B cell (primary cell): ENCODE measurements around the gene KLK14. TPM values are rescaled to one million over a fixed set of nuclear protein-coding genes. Genes with fewer than 3 reads are reported as not detected.

Experiments used
- ATAC-seq: fragments of 200-7000 bp; cut with Tn5 transposase; one replicate; pipeline ENCODE4 v1.10.0; 2021; ENCODE audit warnings: low read depth, mild to moderate bottlenecking, moderate number of reproducible peaks, moderate library complexity
- CTCF ChIA-PET: fragments of 350-600 bp; sonication (Branson Sonifier 250); formaldehyde crosslinking; loops from one replicate; lab custom pipeline; 2021; ENCODE audit warnings: antibody characterized with exemption, inconsistent platforms; lab: Charles Lee
- POLR2A ChIA-PET: fragments of 350-600 bp; sonication (Branson Sonifier 250); formaldehyde crosslinking; loops from one replicate; lab custom pipeline; 2021; ENCODE audit warnings: antibody characterized with exemption; lab: Charles Lee
- DNase-seq: peaks from one replicate; pipeline ENCODE4 v3.0.0; 2013
- H2AFZ ChIP-seq: 2 replicates; pipeline ENCODE4 v1.6.1; 2012; ENCODE audit warnings: mild to moderate bottlenecking, low read depth, low read length; ENCODE audit not compliant: insufficient read depth, poor library complexity, severe bottlenecking
- H3K27ac ChIP-seq, 2 donors: 1 replicate in 1 of 2; 2 replicates in 1 of 2; pipeline ENCODE4 v1.5.1; 2012 to 2013; ENCODE audit warnings: low read length in 2 of 2, mild to moderate bottlenecking in 2 of 2, moderate library complexity in 1 of 2
- H3K27me3 ChIP-seq, 4 experiments: fragments of 200-600 bp in 1 of 4; sonication (generic) in 1 of 4; replicated peaks in 1 of 4; 1 replicate in 2 of 4; 2 replicates in 2 of 4; pipeline versions ENCODE4 v1.6.1 to v1.7.0; 2013 to 2016; ENCODE audit warnings: low read length in 3 of 4, mild to moderate bottlenecking in 2 of 4, mixed read lengths in 1 of 4, moderate library complexity in 1 of 4; ENCODE audit not compliant: insufficient read depth in 4 of 4, control insufficient read depth in 3 of 4; ENCODE audit errors: control extremely low read depth in 1 of 4
- H3K36me3 ChIP-seq, 2 experiments: replicated peaks in 1 of 2; 1 replicate in 1 of 2; 2 replicates in 1 of 2; pipeline versions ENCODE4 v1.6.1 to v1.7.1; 2013; ENCODE audit warnings: low read length in 1 of 2; ENCODE audit not compliant: insufficient read depth in 2 of 2, control insufficient read depth in 1 of 2; ENCODE audit errors: control extremely low read depth in 1 of 2, extremely low read depth in 1 of 2
- H3K4me1 ChIP-seq, 2 donors: fragments of 200-600 bp in 1 of 2; sonication (generic) in 1 of 2; 1 replicate in 1 of 2; 2 replicates in 1 of 2; pipeline versions ENCODE4 v1.5.1 to v1.6.1; 2013 to 2017; ENCODE audit warnings: low read length in 2 of 2; ENCODE audit not compliant: control insufficient read depth in 2 of 2, insufficient read depth in 2 of 2
- H3K4me2 ChIP-seq: replicated peaks from 2 replicates; pipeline ENCODE3; 2012; ENCODE audit warnings: mild to moderate bottlenecking, low read depth, low read length; ENCODE audit not compliant: poor library complexity, severe bottlenecking
- H3K4me3 ChIP-seq, 5 experiments: fragments of 200-600 bp in 1 of 5; sonication (generic) in 1 of 5; 1 replicate in 3 of 5; 2 replicates in 2 of 5; pipeline versions ENCODE4 v1.5.1 to v1.7.0; 2011 to 2016; ENCODE audit warnings: low read length in 4 of 5, mild to moderate bottlenecking in 4 of 5, low read depth in 2 of 5, control low read depth in 1 of 5, moderate library complexity in 1 of 5; ENCODE audit not compliant: insufficient read depth in 1 of 5; ENCODE audit errors: control extremely low read depth in 1 of 5, extremely low read depth in 1 of 5
- H3K79me2 ChIP-seq: fragments of 200-600 bp; sonication (generic); one replicate; pipeline ENCODE4 v1.6.0; 2016; ENCODE audit warnings: low read length; ENCODE audit not compliant: control insufficient read depth, insufficient read depth
- H3K9ac ChIP-seq: fragments of 200-600 bp; sonication (generic); 2 replicates; pipeline ENCODE4 v1.6.1; 2017; ENCODE audit warnings: mild to moderate bottlenecking, low read length, moderate library complexity
- H3K9me3 ChIP-seq, 3 donors: one replicate each; pipeline versions ENCODE4 v1.6.1 to v1.7.1; 2013; ENCODE audit warnings: low read length in 2 of 3; ENCODE audit not compliant: control insufficient read depth in 2 of 3, insufficient read depth in 1 of 3; ENCODE audit errors: control extremely low read depth in 1 of 3
- H4K20me1 ChIP-seq: 2 replicates; pipeline ENCODE4 v1.6.0; 2012; ENCODE audit warnings: mild to moderate bottlenecking, low read length; ENCODE audit not compliant: insufficient read depth, control insufficient read depth, poor library complexity, severe bottlenecking
- H3K27ac Mint-ChIP-seq: one replicate; pipeline ENCODE4 v1.8.0; 2021; ENCODE audit warnings: mixed read lengths
- H3K27me3 Mint-ChIP-seq: one replicate; pipeline ENCODE4 v1.8.0; 2021; ENCODE audit warnings: mixed read lengths
- H3K4me1 Mint-ChIP-seq: one replicate; pipeline ENCODE4 v1.8.0; 2021; ENCODE audit warnings: mixed read lengths
- H3K4me3 Mint-ChIP-seq: one replicate; pipeline ENCODE4 v1.8.0; 2021; ENCODE audit warnings: mixed read lengths
- H3K9me3 Mint-ChIP-seq: one replicate; pipeline ENCODE4 v1.8.0; 2022; ENCODE audit warnings: mixed read lengths; ENCODE audit not compliant: insufficient read depth
- CTCF ChIP-seq: fragments of 200-600 bp; IDR thresholded peaks from one replicate; pipeline ENCODE4 v1.8.0; 2022; ENCODE audit warnings: antibody characterized with exemption, mild to moderate bottlenecking
- EZH2 ChIP-seq: IDR thresholded peaks from 2 replicates; pipeline ENCODE4 v1.6.1; 2012; ENCODE audit warnings: borderline replicate concordance, low read depth, mild to moderate bottlenecking, moderate library complexity, low read length; ENCODE audit not compliant: insufficient read depth, poor library complexity, severe bottlenecking
- WGBS: methylation state at CpG from one replicate; pipeline ENCODE4 v1.1.5; 2013; ENCODE audit warnings: missing lambda C conversion rate; ENCODE audit not compliant: insufficient coverage; 5-methylcytosine and 5-hydroxymethylcytosine counted together
- intact Hi-C: fragments of 100-400 bp; cut with micrococcal nuclease; formaldehyde crosslinking; loops from one replicate; pipeline ENCODE4 v1.10.0; 2022
- polyA plus RNA-seq: library from polyadenylated mRNA; depleted of rRNA; stranded (reverse); fragments of >200 nt; gene quantifications from 2 replicates; pipeline ENCODE4 v1.2.3, GENCODE V29; 2012
- total RNA-seq, 2 donors: library from RNA; stranded (reverse); fragments of 120-200 nt in 1 of 2; gene quantifications; 1 replicate in 1 of 2; 2 replicates in 1 of 2; pipeline versions ENCODE4 v1.2.3 to v1.2.4, GENCODE V29; 2013 to 2022

The KLK14 gene
- total and polyA plus RNA-seq, 2 donors (not counting 1 experiment from before 2014, with no cell fraction given), result 0.49 to 0.59 TPM

- H3K27ac Mint-ChIP-seq, result no peak overlapping the region
- ChIA-PET CTCF (interaction anchor here (0.7 kb wide), 1 partner anchor 904 kb away, joined by 3 read pairs; no protein-coding TSS in a partner anchor), POLR2A (no interaction called here)
- no peak overlapping the region for H3K27ac ChIP-seq
- H3K9me3 Mint-ChIP-seq, result no peaks in the 10 kb centered on the region
- no peaks in the 10 kb centered on the region for H3K4me1 ChIP-seq
- H3K9me3 ChIP-seq, result no peaks in the 10 kb centered on the region
- DNase-seq (peak; percentile 53), ATAC-seq (no peak)
- intact Hi-C loops, result no loop called here
- H3K4me1 Mint-ChIP-seq, result peaks cover 8% of the 10 kb centered on the region
- no peak overlapping the region for H2AFZ ChIP-seq
- no peak overlapping the region for H3K9ac ChIP-seq
- peaks cover 8% of the 10 kb centered on the region for H4K20me1 ChIP-seq
- H3K4me3 ChIP-seq, result no peak overlapping the region
- H3K79me2 ChIP-seq, result no peaks in the 10 kb centered on the region
- WGBS, result 40% methylated on average over 15 of the region's 15 CpGs
- TF ChIP-seq EZH2 (no peak), CTCF (peak; percentile 72)
- H3K36me3 ChIP-seq, result peaks cover 0 to 12% of the 10 kb centered on the region in 2 experiments
- no peaks in the 10 kb centered on the region for H3K27me3 Mint-ChIP-seq
- no peak overlapping the region for H3K4me2 ChIP-seq
- no peak overlapping the region for H3K4me3 Mint-ChIP-seq
- no peaks in the 10 kb centered on the region for H3K27me3 ChIP-seq
Observed at GRCh38 chr19:51094696-51095279, 12.1 kb upstream of the KLK14 start.

- no peak overlapping the region for H2AFZ ChIP-seq
- Mint-ChIP-seq H3K4me3 (no peak overlapping the region), H3K27ac (no peak overlapping the region), H3K9me3 (no peaks in the 10 kb centered on the region), H3K4me1 (peaks cover 8% of the 10 kb centered on the region), H3K27me3 (no peaks in the 10 kb centered on the region)
- 93% methylated on average over 18 of the region's 22 CpGs for WGBS
- H3K27me3 ChIP-seq, result no peaks in the 10 kb centered on the region
- no peaks in the 10 kb centered on the region for H3K4me1 ChIP-seq
- CTCF ChIA-PET, result no interaction called here
- TF ChIP-seq EZH2, result no peak
- TF ChIP-seq CTCF, result no peak
- no peak overlapping the region for H3K27ac ChIP-seq
- DNase-seq (no peak), ATAC-seq (no peak)
- peaks cover 0 to 6% of the 10 kb centered on the region in 2 experiments for H3K36me3 ChIP-seq
- H3K9ac ChIP-seq, result no peak overlapping the region
- no peak overlapping the region for H3K4me2 ChIP-seq
- no peaks in the 10 kb centered on the region for H3K79me2 ChIP-seq
- H4K20me1 ChIP-seq, result no peaks in the 10 kb centered on the region
- no peak overlapping the region for H3K4me3 ChIP-seq
- POLR2A ChIA-PET, result no interaction called here
- intact Hi-C loops, result no loop called here
- H3K9me3 ChIP-seq, result no peaks in the 10 kb centered on the region
Observed at GRCh38 chr19:51093510-51094345, 11.0 kb upstream of the KLK14 start.
